Measurements from ENCODE around the gene XAGE3.
"Not testable (repeated sequence)": the region's sequence is repeated elsewhere in the genome, so short reads cannot be mapped to it uniquely, and the experiment has no call there.

DNA sequence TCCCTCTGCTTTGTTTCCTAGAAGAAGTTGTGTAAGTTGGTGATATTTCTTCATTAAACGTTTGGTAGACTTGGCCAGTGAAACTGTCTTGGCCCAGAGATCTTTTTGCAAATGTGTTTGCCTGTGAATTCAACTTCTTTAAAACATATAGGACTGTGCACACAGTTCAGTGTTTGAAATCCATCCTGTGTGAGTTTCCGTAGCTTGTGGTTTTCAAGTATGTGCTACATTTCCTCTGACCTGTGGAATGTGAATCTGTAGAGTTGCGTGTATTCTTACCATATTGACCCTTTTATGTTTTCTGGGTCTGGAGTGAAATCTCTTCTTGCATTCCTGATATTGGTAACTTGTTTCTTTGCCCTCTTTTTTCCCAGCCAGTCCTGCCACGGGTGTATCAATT is 38.2 kb upstream of the XAGE3 start:
- TF ChIP-seq, protein P1, sequence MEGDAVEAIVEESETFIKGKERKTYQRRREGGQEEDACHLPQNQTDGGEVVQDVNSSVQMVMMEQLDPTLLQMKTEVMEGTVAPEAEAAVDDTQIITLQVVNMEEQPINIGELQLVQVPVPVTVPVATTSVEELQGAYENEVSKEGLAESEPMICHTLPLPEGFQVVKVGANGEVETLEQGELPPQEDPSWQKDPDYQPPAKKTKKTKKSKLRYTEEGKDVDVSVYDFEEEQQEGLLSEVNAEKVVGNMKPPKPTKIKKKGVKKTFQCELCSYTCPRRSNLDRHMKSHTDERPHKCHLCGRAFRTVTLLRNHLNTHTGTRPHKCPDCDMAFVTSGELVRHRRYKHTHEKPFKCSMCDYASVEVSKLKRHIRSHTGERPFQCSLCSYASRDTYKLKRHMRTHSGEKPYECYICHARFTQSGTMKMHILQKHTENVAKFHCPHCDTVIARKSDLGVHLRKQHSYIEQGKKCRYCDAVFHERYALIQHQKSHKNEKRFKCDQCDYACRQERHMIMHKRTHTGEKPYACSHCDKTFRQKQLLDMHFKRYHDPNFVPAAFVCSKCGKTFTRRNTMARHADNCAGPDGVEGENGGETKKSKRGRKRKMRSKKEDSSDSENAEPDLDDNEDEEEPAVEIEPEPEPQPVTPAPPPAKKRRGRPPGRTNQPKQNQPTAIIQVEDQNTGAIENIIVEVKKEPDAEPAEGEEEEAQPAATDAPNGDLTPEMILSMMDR (IDR thresholded peaks at IDR 0.05): not testable (repeated sequence)
- not testable (repeated sequence) for TF ChIP-seq POLR2A (IDR thresholded peaks at IDR 0.05)
